Measurements from ENCODE around the gene SLC25A45.

Gene SLC25A45

DNA sequence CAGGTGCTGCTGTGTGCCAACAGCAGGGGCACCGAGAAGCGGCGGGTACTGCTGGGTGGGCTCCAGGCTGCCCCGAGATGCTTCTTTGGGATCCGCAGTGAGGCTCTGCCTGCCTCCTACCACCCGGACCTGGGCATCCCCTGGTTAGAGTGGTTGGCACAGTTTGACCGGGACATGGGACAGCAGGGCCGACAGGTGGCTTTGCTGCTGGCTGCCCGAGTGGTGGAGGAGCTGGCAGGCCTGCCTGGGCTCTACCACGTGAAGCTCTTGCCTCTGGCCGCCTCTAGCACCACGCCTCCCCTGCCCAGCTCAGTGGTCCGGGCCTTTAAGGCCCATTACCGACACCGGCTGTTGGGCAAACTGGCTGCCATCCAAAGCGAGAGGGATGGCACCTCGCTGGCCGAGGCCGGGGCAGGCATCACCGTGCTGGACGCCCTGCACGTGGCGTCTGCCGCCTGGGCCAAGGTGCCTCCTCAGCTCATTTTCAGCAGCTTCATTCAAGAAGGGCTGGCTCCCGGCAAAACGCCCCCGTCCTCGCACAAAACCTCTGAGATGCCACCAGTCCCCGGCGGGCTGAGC, 26.0 kb downstream of the SLC25A45 start:
- DNase-seq (ENCODE audit: extremely low spot score) = no peak
- POLR2A ChIA-PET = interaction anchor here (0.8 to 3.1 kb wide), 7 partner anchors 9 to 143 kb away, joined by 3 to 13 read pairs (median 4); partner anchors contain the start of genes DPF2, MALAT1 and NEAT1
- CTCF ChIA-PET = interaction anchor here (1.2 kb wide), 1 partner anchor 27 kb away, joined by 3 read pairs; no protein-coding TSS in a partner anchor
- TF ChIP-seq SP1 (IDR thresholded peaks at IDR 0.05) (no peak), L3MBTL2 (conservative IDR thresholded peaks at IDR 0.05) (no peak), ZNF384 (IDR thresholded peaks at IDR 0.05) (no peak), LEF1 (IDR thresholded peaks at IDR 0.05; ENCODE audit: borderline replicate concordance) (no peak), CTBP1 (IDR thresholded peaks at IDR 0.05; ENCODE audit: borderline replicate concordance) (no peak), FOXA1 (IDR thresholded peaks at IDR 0.05) (no peak), SUZ12 (IDR thresholded peaks at IDR 0.05) (no peak), ARNT (IDR thresholded peaks at IDR 0.05) (no peak), TARDBP (IDR thresholded peaks at IDR 0.05) (no peak), FOXK2 (IDR thresholded peaks at IDR 0.05) (no peak), BHLHE40 (IDR thresholded peaks at IDR 0.05; ENCODE audit: borderline replicate concordance) (no peak), ELF4 (IDR thresholded peaks at IDR 0.05) (no peak)

GRCh38 chr11:65355776-65356393, 26.6 kb downstream of the SLC25A45 start:
- DNase-seq (ENCODE audit: extremely low spot score) = no peak
- TF ChIP-seq BHLHE40 (IDR thresholded peaks at IDR 0.05; ENCODE audit: borderline replicate concordance) = no peak
- no peak for TF ChIP-seq NFRKB (IDR thresholded peaks at IDR 0.05)
- no peak for TF ChIP-seq ELF4 (IDR thresholded peaks at IDR 0.05)
- TF ChIP-seq SP1 (IDR thresholded peaks at IDR 0.05) = no peak
- POLR2A ChIA-PET = interaction anchor here (0.8 to 3.1 kb wide), 6 partner anchors 8 to 144 kb away, joined by 3 to 13 read pairs (median 4); partner anchors contain the start of genes DPF2, MALAT1 and NEAT1
- CTCF ChIA-PET = interaction anchor here (0.8 to 1.2 kb wide), 2 partner anchors 26 to 27 kb away, joined by 3 read pairs; no protein-coding TSS in a partner anchor

DNA sequence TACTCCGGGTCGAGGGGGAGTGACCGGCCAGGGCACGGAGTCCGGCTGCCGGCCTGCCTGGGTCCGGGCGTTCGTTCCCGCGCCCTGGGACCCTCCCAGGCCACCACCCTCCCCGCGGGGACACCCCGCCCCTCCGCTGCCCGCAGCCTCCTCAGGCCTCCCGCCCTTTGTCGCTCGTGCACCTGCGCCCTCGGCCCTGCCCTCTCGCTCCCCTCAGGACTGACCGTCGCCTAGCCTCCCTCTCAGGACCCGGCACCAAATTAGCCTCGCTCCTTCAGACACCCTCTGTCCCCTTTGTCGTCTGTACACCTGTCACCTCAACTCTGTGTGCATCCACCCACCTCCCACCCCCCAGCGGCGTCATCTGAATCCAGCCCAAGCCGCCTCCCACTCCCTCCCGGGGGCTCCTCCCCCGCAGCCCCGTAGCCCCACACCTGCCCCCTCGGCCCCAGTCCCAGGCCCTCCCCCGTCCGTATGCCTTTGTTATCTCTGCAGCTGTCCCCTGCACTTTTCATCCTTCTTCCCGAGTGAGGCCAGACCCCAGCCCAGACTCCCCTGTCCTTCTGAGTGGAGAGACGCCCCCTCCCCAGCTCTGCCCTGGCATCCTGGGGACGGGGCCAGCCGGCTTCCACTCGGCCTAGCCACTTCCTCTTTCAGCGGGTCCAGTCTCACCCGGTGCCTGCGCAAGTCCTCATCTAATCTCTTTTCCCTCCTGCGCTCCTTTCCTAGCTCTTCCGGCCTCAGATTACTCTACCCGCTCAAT, 27.3 kb downstream of the SLC25A45 start:
- TF ChIP-seq NFRKB (IDR thresholded peaks at IDR 0.05) (no peak), L3MBTL2 (conservative IDR thresholded peaks at IDR 0.05) (peak; percentile 15; the same call in 1 of the 2 replicates), BHLHE40 (IDR thresholded peaks at IDR 0.05; ENCODE audit: borderline replicate concordance) (no peak), ELF4 (IDR thresholded peaks at IDR 0.05) (no peak)
- ChIA-PET POLR2A (interaction anchor here (1.0 to 3.1 kb wide), 3 partner anchors 22 to 144 kb away, joined by 5 to 13 read pairs (median 9); partner anchors contain the start of genes DPF2, MALAT1 and NEAT1), CTCF (interaction anchor here (0.8 kb wide), 1 partner anchor 25 kb away, joined by 3 read pairs; no protein-coding TSS in a partner anchor)
- DNase-seq (ENCODE audit: extremely low spot score) = peak; percentile 41

DNA sequence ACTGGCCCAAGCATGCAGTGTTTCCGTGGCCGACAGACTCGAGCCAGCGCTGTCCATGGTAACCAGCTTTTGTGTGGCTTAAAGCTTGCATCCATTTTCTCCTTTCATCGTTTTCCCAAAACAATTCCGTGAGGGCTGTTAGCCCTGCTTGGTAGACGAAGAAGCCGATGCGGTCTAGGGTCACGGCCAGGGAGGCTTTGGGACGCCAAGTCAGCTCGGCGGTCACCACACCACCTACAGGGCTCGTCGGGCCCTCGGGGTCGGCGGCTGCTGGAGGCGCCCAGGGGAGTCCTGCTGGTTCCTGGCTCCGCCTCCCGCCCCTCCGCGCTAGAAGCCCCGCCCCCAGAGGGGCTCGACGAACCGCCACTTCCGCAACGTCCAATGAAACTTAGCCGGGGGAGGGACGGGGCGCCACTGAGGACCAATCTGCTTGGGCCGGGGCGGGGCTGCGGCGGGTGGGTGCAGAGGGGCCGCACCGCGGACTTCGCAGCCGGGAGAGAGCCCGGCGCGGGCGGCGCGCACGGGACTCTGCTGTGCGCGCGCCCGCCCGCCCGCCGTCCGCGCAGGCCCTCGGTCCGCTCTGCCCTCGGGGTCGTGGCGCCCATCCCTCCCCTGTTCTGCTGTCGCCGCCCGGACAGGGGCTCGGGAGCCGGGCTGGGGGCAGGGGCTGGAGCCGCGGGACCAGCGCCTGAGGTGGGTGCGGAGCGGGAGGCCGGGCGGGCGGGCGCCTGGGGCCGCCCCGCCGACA, 28.0 kb downstream of the SLC25A45 start, which contains the start of gene TIGD3:
Gene TIGD3, plus strand, starts transcription at position 487 of the 748 bp plus-strand sequence. CDS start 1,058 bp downstream, outside the sequence.
- no peak for TF ChIP-seq CTBP1 (IDR thresholded peaks at IDR 0.05; ENCODE audit: borderline replicate concordance)
- peak; percentile 83; the same call in 1 of the 2 replicates for TF ChIP-seq HDGF (IDR thresholded peaks at IDR 0.05; ENCODE audit: borderline replicate concordance)
- TF ChIP-seq ARNT (IDR thresholded peaks at IDR 0.05) = peak; percentile 19; the same call in 1 of the 2 replicates
- ChIA-PET CTCF (interaction anchor here (0.5 kb wide), 1 partner anchor 242 kb away, joined by 3 read pairs; no protein-coding TSS in a partner anchor), POLR2A (interaction anchor here (1.0 to 5.7 kb wide), 6 partner anchors 20 to 146 kb away, joined by 3 to 46 read pairs (median 4); partner anchors contain the start of genes DPF2 and POLA2)
- peak; percentile 98 for DNase-seq (ENCODE audit: extremely low spot score)

DNA sequence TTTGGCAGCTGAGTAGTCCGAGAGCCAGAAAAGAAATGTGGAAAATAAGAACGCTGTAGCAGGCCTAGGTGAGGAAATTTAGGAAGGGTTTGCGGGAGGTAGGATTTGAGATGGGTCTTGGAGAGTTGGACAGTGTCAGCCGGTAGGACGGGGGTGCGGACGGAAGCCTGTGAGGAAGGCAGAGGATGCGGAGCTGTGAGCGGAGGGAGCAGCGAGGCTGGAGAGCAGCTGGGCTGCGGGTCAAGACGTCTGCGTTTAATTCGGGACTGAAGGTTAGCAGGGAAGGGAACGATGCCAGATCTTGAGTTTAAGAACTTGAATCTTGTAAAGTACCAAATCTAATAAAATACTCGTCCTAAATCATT, 28.6 kb downstream of the SLC25A45 start:
- TF ChIP-seq FOXM1 (IDR thresholded peaks at IDR 0.05; ENCODE audit: borderline replicate concordance) = no peak
- TF ChIP-seq ELF4 (IDR thresholded peaks at IDR 0.05) = no peak
- no peak for TF ChIP-seq L3MBTL2 (conservative IDR thresholded peaks at IDR 0.05)
- no peak for TF ChIP-seq BHLHE40 (IDR thresholded peaks at IDR 0.05; ENCODE audit: borderline replicate concordance)
- no peak for TF ChIP-seq SP1 (IDR thresholded peaks at IDR 0.05)
- TF ChIP-seq ARNT (IDR thresholded peaks at IDR 0.05) = no peak
- TF ChIP-seq LEF1 (IDR thresholded peaks at IDR 0.05; ENCODE audit: borderline replicate concordance) = no peak
- no peak for TF ChIP-seq FOXK2 (IDR thresholded peaks at IDR 0.05)
- no peak for TF ChIP-seq HDGF (IDR thresholded peaks at IDR 0.05; ENCODE audit: borderline replicate concordance)
- TF ChIP-seq FOXA1 (IDR thresholded peaks at IDR 0.05) = no peak
- no peak for TF ChIP-seq SUZ12 (IDR thresholded peaks at IDR 0.05)
- no peak for TF ChIP-seq ZNF384 (IDR thresholded peaks at IDR 0.05)
- TF ChIP-seq, protein P1, sequence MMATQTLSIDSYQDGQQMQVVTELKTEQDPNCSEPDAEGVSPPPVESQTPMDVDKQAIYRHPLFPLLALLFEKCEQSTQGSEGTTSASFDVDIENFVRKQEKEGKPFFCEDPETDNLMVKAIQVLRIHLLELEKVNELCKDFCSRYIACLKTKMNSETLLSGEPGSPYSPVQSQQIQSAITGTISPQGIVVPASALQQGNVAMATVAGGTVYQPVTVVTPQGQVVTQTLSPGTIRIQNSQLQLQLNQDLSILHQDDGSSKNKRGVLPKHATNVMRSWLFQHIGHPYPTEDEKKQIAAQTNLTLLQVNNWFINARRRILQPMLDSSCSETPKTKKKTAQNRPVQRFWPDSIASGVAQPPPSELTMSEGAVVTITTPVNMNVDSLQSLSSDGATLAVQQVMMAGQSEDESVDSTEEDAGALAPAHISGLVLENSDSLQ (IDR thresholded peaks at IDR 0.05) = no peak
- ChIA-PET POLR2A (interaction anchor here (1.0 to 5.7 kb wide), 6 partner anchors 20 to 146 kb away, joined by 3 to 46 read pairs (median 4); partner anchors contain the start of genes DPF2 and POLA2), CTCF (interaction anchor here (1.0 kb wide), 1 partner anchor 39 kb away, joined by 4 read pairs; the partner anchor contains the start of gene CDC42EP2)
- no peak for DNase-seq (ENCODE audit: extremely low spot score)

GRCh38 chr11:65353376-65353775, 29.1 kb downstream of the SLC25A45 start:
- no peak for DNase-seq (ENCODE audit: extremely low spot score)
- no peak for TF ChIP-seq LEF1 (IDR thresholded peaks at IDR 0.05; ENCODE audit: borderline replicate concordance)
- TF ChIP-seq NFRKB (IDR thresholded peaks at IDR 0.05) = no peak
- TF ChIP-seq, protein P1 (IDR thresholded peaks at IDR 0.05) = no peak
- no peak for TF ChIP-seq ARNT (IDR thresholded peaks at IDR 0.05)
- no peak for TF ChIP-seq ELF4 (IDR thresholded peaks at IDR 0.05)
- no peak for TF ChIP-seq FOXM1 (IDR thresholded peaks at IDR 0.05; ENCODE audit: borderline replicate concordance)
- TF ChIP-seq BHLHE40 (IDR thresholded peaks at IDR 0.05; ENCODE audit: borderline replicate concordance) = no peak
- TF ChIP-seq CTBP1 (IDR thresholded peaks at IDR 0.05; ENCODE audit: borderline replicate concordance) = no peak
- TF ChIP-seq TARDBP (IDR thresholded peaks at IDR 0.05) = no peak
- TF ChIP-seq HDGF (IDR thresholded peaks at IDR 0.05; ENCODE audit: borderline replicate concordance) = no peak
- no peak for TF ChIP-seq L3MBTL2 (conservative IDR thresholded peaks at IDR 0.05)
- no peak for TF ChIP-seq FOXA1 (IDR thresholded peaks at IDR 0.05)
- no peak for TF ChIP-seq FOXK2 (IDR thresholded peaks at IDR 0.05)
- no peak for TF ChIP-seq SUZ12 (IDR thresholded peaks at IDR 0.05)
- TF ChIP-seq ZNF384 (IDR thresholded peaks at IDR 0.05) = no peak
- no peak for TF ChIP-seq SP1 (IDR thresholded peaks at IDR 0.05)
- CTCF ChIA-PET = interaction anchor here (0.6 to 1.0 kb wide), 5 partner anchors 38 to 1101 kb away, joined by 3 to 4 read pairs (median 3); partner anchors contain the start of gene CDC42EP2
- POLR2A ChIA-PET = interaction anchor here (1.2 to 5.7 kb wide), 4 partner anchors 19 to 91 kb away, joined by 3 to 46 read pairs (median 5); partner anchors contain the start of genes DPF2 and POLA2

Measured in HEK293T (cell line).